Loucy (cell line): ENCODE measurements around the gene CAPN1.
A peak's percentile ranks its signal among the peaks of the same experiment; 100 is the strongest.

Source experiments
- H2AFZ ChIP-seq: fragments of 200-600 bp; sonication (generic); 2 replicates; pipeline ENCODE4 v1.6.0; 2016; ENCODE audit warnings: antibody characterized with exemption, mild to moderate bottlenecking, low read length, moderate library complexity
- H3F3A ChIP-seq: fragments of 200-600 bp; 2 replicates; pipeline ENCODE4 v1.6.0; 2016; ENCODE audit warnings: antibody characterized with exemption, low read depth, mild to moderate bottlenecking
- H3K27me3 ChIP-seq: fragments of 200-600 bp; sonication (generic); 2 replicates; pipeline ENCODE4 v1.6.1; 2014; ENCODE audit warnings: low read length, mild to moderate bottlenecking; ENCODE audit not compliant: insufficient read depth, poor library complexity, severe bottlenecking
- H3K36me3 ChIP-seq: fragments of 200-600 bp; sonication (generic); 2 replicates; pipeline ENCODE4 v1.6.1; 2016; ENCODE audit warnings: low read length; ENCODE audit not compliant: insufficient read depth
- H3K4me1 ChIP-seq: fragments of 200-600 bp; sonication (generic); 2 replicates; pipeline ENCODE4 v1.5.1; 2014; ENCODE audit warnings: low read length, mild to moderate bottlenecking; ENCODE audit not compliant: insufficient read depth, poor library complexity, severe bottlenecking
- H3K4me2 ChIP-seq: fragments of 200-600 bp; sonication (generic); 2 replicates; pipeline ENCODE4 v1.6.0; 2014; ENCODE audit warnings: antibody characterized with exemption, low read length, low read depth, mild to moderate bottlenecking; ENCODE audit not compliant: poor library complexity, severe bottlenecking
- H3K4me3 ChIP-seq: fragments of 200-600 bp; sonication (generic); 2 replicates; pipeline ENCODE4 v1.5.1; 2014; ENCODE audit warnings: low read length, mild to moderate bottlenecking, mixed read lengths; ENCODE audit not compliant: poor library complexity, severe bottlenecking
- H3K79me2 ChIP-seq: fragments of 200-600 bp; sonication (generic); 2 replicates; pipeline ENCODE4 v1.6.1; 2014; ENCODE audit warnings: low read length; ENCODE audit not compliant: insufficient read depth
- H3K9ac ChIP-seq: fragments of 200-600 bp; sonication (generic); 2 replicates; pipeline ENCODE4 v1.6.0; 2014; ENCODE audit warnings: mild to moderate bottlenecking, low read depth, low read length, moderate library complexity; ENCODE audit not compliant: poor library complexity, severe bottlenecking
- H3K9me2 ChIP-seq: fragments of 200-600 bp; sonication (generic); replicated peaks from 2 replicates; pipeline ENCODE4 v1.6.1; 2016; ENCODE audit warnings: low read depth, low read length, mixed read lengths
- H3K9me3 ChIP-seq: fragments of 200-600 bp; sonication (generic); 2 replicates; pipeline ENCODE4 v1.6.1; 2014; ENCODE audit warnings: mild to moderate bottlenecking, antibody characterized with exemption, low read length, low read depth; ENCODE audit not compliant: insufficient read depth
- H4K20me1 ChIP-seq: fragments of 200-600 bp; sonication (generic); 2 replicates; pipeline ENCODE4 v1.6.0; 2014; ENCODE audit warnings: antibody characterized with exemption, low read length, mild to moderate bottlenecking; ENCODE audit not compliant: insufficient read depth, poor library complexity, severe bottlenecking
- CTCF ChIP-seq: fragments of 200-600 bp; sonication (generic); conservative IDR thresholded peaks from 2 replicates; pipeline ENCODE4 v1.5.1; 2014; ENCODE audit warnings: mild to moderate bottlenecking, antibody characterized with exemption, low read length
- EZH2phosphoT487 ChIP-seq: fragments of 200-600 bp; IDR thresholded peaks from 2 replicates; pipeline ENCODE4 v1.6.1; 2018; ENCODE audit warnings: antibody characterized with exemption, mild to moderate bottlenecking, moderate library complexity, borderline replicate concordance

Gene CAPN1

GRCh38 chr11:65216830-65217229, 35.1 kb downstream of the CAPN1 start:
- Histone ChIP-seq H3F3A (peaks cover 12% of the 10 kb centered on the region; the same call in 1 of the 2 replicates), H3K27me3 (no peaks in the 10 kb centered on the region), H3K9me3 (no peaks in the 10 kb centered on the region), H3K4me2 (peak overlapping the region; percentile 74), H3K36me3 (no peaks in the 10 kb centered on the region), H2AFZ (no peak overlapping the region), H3K4me1 (peaks cover 55% of the 10 kb centered on the region), H3K9me2 (no peaks in the 10 kb centered on the region), H3K9ac (peak overlapping the region; percentile 50), H4K20me1 (peaks cover 27% of the 10 kb centered on the region), H3K79me2 (peaks cover 63% of the 10 kb centered on the region), H3K4me3 (peak overlapping the region; percentile 56)
- TF ChIP-seq CTCF (no peak; the same call in 1 of the 2 replicates), EZH2phosphoT487 (no peak)

GRCh38 chr11:65217441-65218423, 36.0 kb downstream of the CAPN1 start:
- H3K27me3 ChIP-seq, result no peaks in the 10 kb centered on the region
- peaks cover 63% of the 10 kb centered on the region for H3K79me2 ChIP-seq
- H4K20me1 ChIP-seq, result peaks cover 33% of the 10 kb centered on the region
- H3K9ac ChIP-seq, result peak overlapping the region; percentile 50
- TF ChIP-seq CTCF, result peak; percentile 48
- no peak for TF ChIP-seq EZH2phosphoT487
- H3K4me3 ChIP-seq, result peak overlapping the region; percentile 56
- H3K4me2 ChIP-seq, result peak overlapping the region; percentile 74
- no peaks in the 10 kb centered on the region for H3K9me3 ChIP-seq
- no peak overlapping the region for H2AFZ ChIP-seq
- H3K9me2 ChIP-seq, result no peaks in the 10 kb centered on the region
- H3K4me1 ChIP-seq, result peaks cover 46% of the 10 kb centered on the region
- peaks cover 6% of the 10 kb centered on the region; the same call in 1 of the 2 replicates for H3K36me3 ChIP-seq
- peaks cover 12% of the 10 kb centered on the region; the same call in 1 of the 2 replicates for H3F3A ChIP-seq

- peaks cover 12% of the 10 kb centered on the region; the same call in 1 of the 2 replicates for H3F3A ChIP-seq
- H3K9me2 ChIP-seq, result no peaks in the 10 kb centered on the region
- peaks cover 63% of the 10 kb centered on the region for H3K79me2 ChIP-seq
- H3K9me3 ChIP-seq, result no peaks in the 10 kb centered on the region
- no peak overlapping the region for H3K4me3 ChIP-seq
- H3K9ac ChIP-seq, result no peak overlapping the region
- H2AFZ ChIP-seq, result no peak overlapping the region
- peaks cover 35% of the 10 kb centered on the region for H4K20me1 ChIP-seq
- no peak for TF ChIP-seq CTCF
- no peak for TF ChIP-seq EZH2phosphoT487
- H3K27me3 ChIP-seq, result no peaks in the 10 kb centered on the region
- H3K4me1 ChIP-seq, result peaks cover 39% of the 10 kb centered on the region
- peaks cover 12% of the 10 kb centered on the region; the same call in 1 of the 2 replicates for H3K36me3 ChIP-seq
- H3K4me2 ChIP-seq, result peak overlapping the region; percentile 74
Measured at GRCh38 chr11:65218446-65218845, 36.7 kb downstream of the CAPN1 start.
